Measurements from ENCODE around the gene ARG1. TPM values are rescaled to one million over a fixed set of nuclear protein-coding genes. Genes with fewer than 3 reads are reported as not detected.

ARG1 gene
- total RNA-seq, 1 donor from 2014 or later: not detected

DNA sequence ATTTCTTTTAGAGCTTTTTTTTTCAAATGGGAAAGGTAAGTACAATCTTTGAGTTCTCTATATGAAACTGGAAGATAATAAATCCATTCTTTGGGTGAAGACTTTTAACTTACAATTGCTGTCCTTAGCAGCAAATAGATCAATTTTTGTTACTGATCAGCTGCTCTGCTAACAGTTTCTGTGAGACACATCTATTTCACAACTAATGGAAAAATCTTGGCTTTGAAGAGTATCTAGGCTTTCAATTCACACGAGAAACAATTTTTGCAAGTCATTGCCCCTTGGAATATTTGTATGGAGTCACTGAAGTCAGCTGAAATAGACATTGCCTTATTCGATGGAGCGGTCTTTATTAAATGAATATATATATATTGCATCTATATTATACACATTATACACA lies 20.5 kb upstream of the ARG1 start:
- DNase-seq (ENCODE audit: extremely low spot score in 2 of 2): no peak
- intact Hi-C loops (cut with DNase I): no loop called here
- no peak overlapping the region for H3K27ac ChIP-seq
- H3K4me3 ChIP-seq: no peak overlapping the region
- no peaks in the 10 kb centered on the region for H3K27me3 ChIP-seq
- no peaks in the 10 kb centered on the region for H3K4me1 ChIP-seq
- no peaks in the 10 kb centered on the region for H3K9me3 ChIP-seq
- no peaks in the 10 kb centered on the region for H3K36me3 ChIP-seq
- TF ChIP-seq POLR2AphosphoS5 (IDR thresholded peaks at IDR 0.05; ENCODE audit: insufficient read depth in 1 of 2, low read depth in 1 of 2) (no peak), POLR2A (IDR thresholded peaks at IDR 0.05) (no peak), CTCF (IDR thresholded peaks at IDR 0.05) (no peak)

DNA sequence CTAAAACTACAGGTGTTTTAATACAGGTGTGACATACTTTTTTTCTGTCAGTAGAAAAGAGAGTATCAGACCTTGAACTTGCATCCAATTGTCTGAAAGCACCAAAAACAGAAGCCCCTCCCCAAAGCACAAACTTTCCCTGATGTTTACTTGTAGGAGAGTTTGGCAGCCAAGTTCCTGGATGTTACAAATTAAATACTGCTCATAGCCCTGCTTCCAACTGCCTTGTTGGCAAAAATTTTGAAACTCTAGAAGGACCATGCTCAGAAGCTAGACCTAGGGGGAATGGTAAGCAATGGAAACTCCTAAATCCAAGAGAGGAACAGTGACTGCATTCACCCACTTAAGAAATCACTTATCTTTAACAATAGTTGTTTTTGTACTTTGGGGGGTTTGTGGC lies 17.0 kb upstream of the ARG1 start:
- TF ChIP-seq POLR2AphosphoS5 (IDR thresholded peaks at IDR 0.05; ENCODE audit: insufficient read depth in 1 of 2, low read depth in 1 of 2): no peak
- no peak for TF ChIP-seq POLR2A (IDR thresholded peaks at IDR 0.05)
- no peak for TF ChIP-seq CTCF (IDR thresholded peaks at IDR 0.05)
- no peaks in the 10 kb centered on the region for H3K27me3 ChIP-seq
- intact Hi-C loops (cut with DNase I): no loop called here
- no peaks in the 10 kb centered on the region for H3K36me3 ChIP-seq
- H3K4me1 ChIP-seq: no peaks in the 10 kb centered on the region
- H3K4me3 ChIP-seq: no peak overlapping the region
- H3K27ac ChIP-seq: no peak overlapping the region
- DNase-seq (ENCODE audit: extremely low spot score in 2 of 2): no peak
- H3K9me3 ChIP-seq: no peaks in the 10 kb centered on the region

DNA sequence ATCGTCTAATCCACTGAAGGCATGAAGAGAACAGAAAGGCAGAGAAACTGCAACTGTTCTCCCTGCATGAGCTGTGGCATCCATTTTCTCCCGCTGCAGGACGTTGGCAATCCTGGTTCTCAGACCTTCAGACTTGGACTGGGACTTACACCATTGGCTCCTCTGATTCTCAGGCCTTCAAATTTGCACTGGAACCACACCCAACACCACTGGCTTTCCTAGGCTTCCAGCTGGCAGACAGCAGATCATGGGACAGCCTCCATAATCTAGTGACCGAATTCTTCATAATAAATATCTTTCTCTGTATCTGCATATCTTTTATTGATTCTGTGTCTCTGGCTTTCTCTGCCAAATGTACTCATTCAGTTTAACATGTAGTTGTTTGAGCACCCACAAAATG lies 14.1 kb upstream of the ARG1 start:
- no peaks in the 10 kb centered on the region for H3K27me3 ChIP-seq
- DNase-seq (ENCODE audit: extremely low spot score in 2 of 2): no peak
- intact Hi-C loops (cut with DNase I): no loop called here

GRCh38 chr6:131561925-131562707 lies 10.9 kb upstream of the ARG1 start:
- Histone ChIP-seq H3K4me1 (no peaks in the 10 kb centered on the region), H3K27me3 (no peaks in the 10 kb centered on the region), H3K36me3 (no peaks in the 10 kb centered on the region), H3K9me3 (no peaks in the 10 kb centered on the region), H3K4me3 (no peak overlapping the region), H3K27ac (no peak overlapping the region)
- no peak for DNase-seq (ENCODE audit: extremely low spot score in 2 of 2)
- no peak for TF ChIP-seq POLR2A (IDR thresholded peaks at IDR 0.05)
- no peak for TF ChIP-seq CTCF (IDR thresholded peaks at IDR 0.05)
- no peak for TF ChIP-seq POLR2AphosphoS5 (IDR thresholded peaks at IDR 0.05; ENCODE audit: insufficient read depth in 1 of 2, low read depth in 1 of 2)
- intact Hi-C loops (cut with DNase I): no loop called here

More for the DNA sequence above, 14.1 kb upstream of the ARG1 start:
- no peak overlapping the region for H3K4me3 ChIP-seq
- no peaks in the 10 kb centered on the region for H3K9me3 ChIP-seq
- no peak overlapping the region for H3K27ac ChIP-seq
- TF ChIP-seq CTCF (IDR thresholded peaks at IDR 0.05) (no peak), POLR2A (IDR thresholded peaks at IDR 0.05) (no peak), POLR2AphosphoS5 (IDR thresholded peaks at IDR 0.05; ENCODE audit: insufficient read depth in 1 of 2, low read depth in 1 of 2) (no peak)
- no peaks in the 10 kb centered on the region for H3K36me3 ChIP-seq
- no peaks in the 10 kb centered on the region for H3K4me1 ChIP-seq

DNA sequence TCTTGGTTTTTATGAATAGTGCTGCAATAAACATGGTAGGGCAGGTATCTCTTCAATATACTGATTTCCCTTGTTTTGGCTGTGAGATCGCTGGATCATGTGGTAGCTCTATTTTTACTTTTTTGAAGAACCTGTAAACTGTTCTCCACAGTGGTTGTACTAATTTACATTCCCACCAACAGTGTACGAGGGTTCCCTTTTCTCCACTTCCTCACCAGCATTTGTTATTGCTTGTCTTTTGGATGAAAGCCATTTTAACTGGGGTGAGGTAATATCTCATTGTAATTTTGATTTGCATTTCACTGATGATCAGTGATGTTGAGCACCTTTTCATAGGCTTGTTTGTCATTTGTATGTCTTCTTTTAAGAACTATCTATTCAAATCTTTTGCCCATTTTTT lies 8.0 kb upstream of the ARG1 start:
- no peaks in the 10 kb centered on the region for H3K4me1 ChIP-seq
- H3K27ac ChIP-seq: no peak overlapping the region
- DNase-seq (ENCODE audit: extremely low spot score in 2 of 2): no peak
- H3K27me3 ChIP-seq: no peaks in the 10 kb centered on the region
- H3K36me3 ChIP-seq: no peaks in the 10 kb centered on the region
- intact Hi-C loops (cut with DNase I): no loop called here
- TF ChIP-seq POLR2AphosphoS5 (IDR thresholded peaks at IDR 0.05; ENCODE audit: insufficient read depth in 1 of 2, low read depth in 1 of 2) (no peak), POLR2A (IDR thresholded peaks at IDR 0.05) (no peak), CTCF (IDR thresholded peaks at IDR 0.05) (no peak)
- no peak overlapping the region for H3K4me3 ChIP-seq
- H3K9me3 ChIP-seq: no peaks in the 10 kb centered on the region
